ENCODE data around the gene NPC1L1.
A peak's percentile ranks its signal among the peaks of the same experiment; 100 is the strongest.

The NPC1L1 gene

DNA sequence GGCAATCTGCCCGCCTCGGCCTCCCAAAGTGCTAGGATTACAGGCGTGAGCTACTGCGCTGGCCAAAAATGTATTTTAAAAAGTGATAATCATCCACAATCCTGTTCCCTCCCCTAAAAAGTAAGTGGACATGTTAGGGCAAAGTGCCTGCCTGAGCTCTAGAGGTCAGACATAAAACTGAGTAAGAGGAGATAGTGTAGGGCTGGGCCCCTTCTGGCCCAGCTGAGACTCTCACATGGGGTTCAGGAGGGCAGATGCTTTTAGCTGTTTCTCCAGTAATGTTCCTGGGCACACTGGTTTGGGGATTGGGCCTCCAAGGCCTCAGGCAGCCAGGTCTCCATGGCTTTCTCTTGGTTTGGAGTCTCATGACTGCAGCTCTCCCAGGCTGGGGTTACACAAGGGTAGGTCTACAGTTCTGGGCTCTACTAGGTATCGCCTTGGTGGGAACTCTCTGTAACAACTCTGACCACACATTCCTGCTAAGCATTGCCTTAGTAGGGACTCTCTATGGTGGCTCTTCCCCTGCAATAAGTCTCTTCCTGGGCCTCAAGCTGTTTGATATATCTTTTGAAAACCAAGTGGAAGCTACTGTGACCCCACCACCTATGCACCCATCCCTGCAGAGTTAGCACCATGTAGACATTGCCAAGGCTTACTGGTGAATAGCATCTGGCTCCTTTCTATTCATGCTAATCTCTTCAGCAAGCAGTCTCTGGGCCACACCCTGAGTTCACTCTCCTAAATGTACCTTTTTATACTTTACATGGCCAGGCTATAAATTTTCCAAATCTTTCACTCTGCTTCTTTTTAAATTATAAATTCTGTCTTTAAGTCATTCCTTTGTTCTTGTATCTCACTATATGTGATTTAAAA lies 43.7 kb downstream of the NPC1L1 start:
- DNase-seq, result no peak

DNA sequence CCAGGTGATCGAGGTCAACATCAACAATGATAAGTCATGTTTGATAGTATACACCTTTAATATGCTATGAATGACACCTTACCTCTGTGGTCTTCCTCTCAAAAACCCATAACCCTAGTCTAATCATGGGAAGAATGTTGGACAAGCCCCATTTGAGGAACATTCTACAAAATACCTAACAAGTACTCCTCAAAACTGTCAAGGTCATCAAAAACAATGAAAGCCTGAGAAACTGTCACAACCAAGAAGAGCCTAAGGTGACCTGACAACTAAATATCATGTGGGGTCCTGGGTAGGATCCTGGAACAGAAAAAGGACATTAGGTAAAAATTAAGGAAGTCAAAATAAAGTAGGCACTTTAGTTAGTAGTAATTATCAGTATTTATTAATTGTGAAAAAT lies 44.7 kb downstream of the NPC1L1 start:
- no peak for DNase-seq

DNA sequence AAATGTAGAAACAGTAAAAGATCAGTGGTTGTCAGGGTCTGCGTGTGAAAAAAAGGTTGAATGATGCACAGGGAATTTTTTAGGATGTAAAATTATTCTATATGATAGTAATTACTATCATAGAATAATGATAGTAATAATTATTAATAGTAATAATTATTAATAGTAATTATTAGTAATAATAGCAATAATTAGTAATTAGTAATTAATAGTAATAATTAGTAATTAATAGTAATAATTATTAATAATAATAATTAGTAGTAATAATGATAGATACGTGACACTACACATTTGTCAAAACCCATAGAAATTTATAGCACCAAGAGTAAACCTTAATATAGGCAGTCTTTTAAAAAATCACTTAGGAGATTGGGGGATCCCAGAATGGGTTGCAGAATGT lies 46.2 kb downstream of the NPC1L1 start:
- no peak for DNase-seq

DNA sequence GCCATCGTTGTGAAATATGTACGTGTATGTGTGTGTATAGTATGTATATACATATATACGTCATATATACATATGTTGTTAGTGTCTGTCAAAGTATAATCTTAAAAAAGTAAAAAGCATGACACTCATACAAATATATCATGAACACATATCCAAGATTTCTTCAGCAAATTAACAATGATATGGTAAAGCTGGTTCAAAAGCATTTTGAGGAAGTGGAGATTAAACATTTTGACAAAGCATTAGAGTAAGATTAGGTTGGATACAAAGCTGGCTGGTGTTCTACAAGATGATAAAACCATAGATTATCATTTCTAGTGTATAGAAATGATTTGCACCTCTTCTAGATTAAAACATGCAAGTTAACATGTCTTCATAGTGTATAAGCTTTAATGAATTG lies 49.9 kb downstream of the NPC1L1 start:
- no peak for DNase-seq

GRCh38 chr7:44490351-44491200 lies 50.6 kb downstream of the NPC1L1 start, which contains the start of gene NUDCD3:
Gene NUDCD3 (minus strand): TSS chr7:44490658. CDS start chr7:44490600, 58 bp downstream.
- peak; percentile 79 for DNase-seq

DNA sequence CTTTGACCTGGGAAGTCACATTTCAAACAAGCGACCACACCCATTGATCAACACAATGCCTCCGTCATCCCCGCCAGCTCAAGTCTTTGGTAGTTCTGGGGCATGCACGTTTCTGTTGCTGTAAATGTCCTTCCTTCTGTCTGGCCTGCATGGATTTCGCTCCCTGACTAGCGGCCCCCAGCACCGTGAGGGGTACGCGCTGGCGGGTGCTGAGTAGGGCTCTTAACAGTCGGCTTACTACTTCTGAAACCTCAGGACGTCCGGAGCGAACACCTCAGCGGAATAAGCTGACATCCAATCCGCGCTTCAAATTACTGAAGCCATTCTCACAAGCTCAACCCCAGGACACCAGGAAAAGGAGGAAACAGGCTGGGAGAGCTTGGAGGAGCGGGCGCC lies 51.2 kb downstream of the NPC1L1 start:
- no peak for DNase-seq

DNA sequence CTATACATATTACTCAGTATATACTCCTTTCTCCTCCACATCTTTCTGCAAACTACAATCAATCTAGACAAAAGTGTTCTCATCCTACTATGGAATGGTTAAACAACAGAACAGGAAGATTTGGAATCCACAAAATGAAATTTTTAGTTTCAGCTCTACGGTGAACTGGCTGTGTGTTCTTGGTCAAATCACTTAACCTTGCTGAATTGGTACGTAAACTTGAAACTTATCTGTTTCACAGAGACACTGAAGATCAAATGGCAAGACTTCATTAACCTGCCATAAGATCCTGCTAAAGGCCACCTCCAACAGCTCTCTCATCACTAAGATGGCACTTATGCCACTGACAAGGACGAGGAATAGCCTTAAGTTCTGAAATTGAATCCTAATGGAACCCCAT lies 52.2 kb downstream of the NPC1L1 start:
- DNase-seq, result no peak

DNA sequence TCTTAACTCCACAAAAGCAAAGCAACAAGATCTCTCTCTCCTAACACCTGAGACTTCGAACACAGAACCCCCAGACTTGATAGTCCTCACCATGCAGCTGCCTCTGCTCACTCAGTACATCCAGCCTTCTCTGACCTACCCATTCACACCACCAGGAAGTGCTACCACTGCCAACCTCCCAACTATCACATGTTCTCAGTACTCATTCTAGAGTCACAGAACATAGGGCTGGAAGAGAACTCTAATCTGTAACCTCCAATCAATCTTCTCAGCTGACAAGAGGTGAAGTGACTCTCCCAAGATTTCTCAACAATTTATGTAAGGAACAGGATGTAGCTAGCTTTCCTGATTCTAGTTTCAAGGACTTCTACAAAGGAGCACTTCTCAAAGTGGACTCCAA lies 54.4 kb downstream of the NPC1L1 start:
- DNase-seq, result peak; percentile 40

GRCh38 chr7:44486001-44486400 lies 55.1 kb downstream of the NPC1L1 start:
- DNase-seq, result no peak

DNA sequence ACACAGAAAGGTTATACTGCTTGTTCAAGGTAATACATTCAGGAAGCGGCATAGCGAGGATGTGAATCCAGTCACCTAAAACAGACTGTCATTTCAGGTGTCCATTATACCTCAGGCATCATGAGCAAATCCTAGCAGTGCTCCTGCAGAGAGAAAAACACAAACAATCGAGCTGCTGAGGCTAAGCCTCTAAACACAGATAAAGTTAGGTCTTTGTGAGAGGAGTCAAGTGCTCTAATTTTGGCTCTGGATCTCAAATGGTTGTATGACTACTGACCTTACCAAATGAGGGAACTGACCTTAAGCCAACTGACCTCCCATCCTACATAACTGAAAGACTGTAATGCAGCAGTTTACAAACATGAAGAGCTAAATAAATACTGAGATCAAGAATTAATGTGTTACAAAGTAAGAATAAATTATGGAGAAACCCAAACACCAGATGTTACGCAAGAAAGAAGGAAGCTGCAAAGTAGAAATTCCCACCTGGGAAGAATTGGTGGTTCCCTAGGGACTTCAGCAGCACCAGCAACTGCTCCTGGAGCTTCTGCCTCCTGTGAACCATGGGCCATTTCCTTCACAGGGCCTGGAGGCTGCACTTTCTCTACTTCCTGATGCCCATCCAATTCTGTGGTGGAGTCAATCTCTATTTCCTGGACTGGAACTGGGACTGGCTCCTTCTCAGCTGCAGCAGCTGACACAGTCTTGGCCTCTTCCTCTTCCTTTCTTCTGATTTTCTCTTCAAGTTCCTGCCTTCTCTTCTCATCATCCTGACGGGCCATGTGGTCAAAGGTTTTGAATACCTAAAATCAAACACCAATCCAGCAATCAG lies 56.4 kb downstream of the NPC1L1 start:
- peak; percentile 56 for DNase-seq

DNA sequence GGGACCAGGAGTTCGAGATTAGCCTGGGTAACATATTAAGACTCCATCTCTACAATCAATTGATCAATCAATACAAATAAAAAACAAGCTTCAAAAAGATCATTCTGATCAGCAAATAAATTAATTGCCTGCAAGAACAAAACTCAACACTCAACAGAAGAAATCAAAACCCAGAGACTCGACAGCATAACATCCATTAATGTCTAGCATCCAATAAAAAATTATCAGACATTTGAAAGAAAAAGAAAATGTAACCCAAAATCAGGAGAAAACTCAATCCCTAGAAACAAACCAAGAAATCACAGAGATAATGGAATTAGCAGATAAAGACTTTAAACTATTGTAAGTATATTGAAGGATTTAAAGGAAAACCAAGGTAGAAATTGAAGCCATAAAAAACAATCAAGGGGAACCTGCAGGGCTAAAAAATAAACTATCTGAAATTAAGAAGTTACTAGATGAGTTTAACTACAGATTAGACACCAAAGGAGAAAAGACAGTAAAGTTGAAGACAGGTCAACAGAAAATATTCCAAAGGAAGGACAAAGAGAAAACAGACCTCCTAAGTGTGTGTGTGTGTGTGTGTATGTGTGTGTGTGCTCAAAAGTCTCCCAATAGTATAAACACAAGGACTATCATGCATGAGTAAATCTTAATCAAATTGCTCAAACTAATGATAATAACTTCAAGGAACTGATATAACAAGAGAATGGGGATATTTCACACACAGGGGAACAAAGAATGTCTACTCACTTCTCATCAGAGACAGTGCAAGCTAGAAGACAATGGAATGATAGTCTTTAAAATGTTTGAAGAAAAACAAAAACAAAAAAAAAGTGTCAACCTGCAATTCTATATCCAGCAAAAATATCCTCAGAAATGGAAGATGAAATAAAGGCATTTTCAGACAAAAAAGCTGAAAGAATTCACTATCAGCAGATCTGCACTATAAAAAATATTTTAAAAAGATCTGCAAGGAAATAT lies 58.3 kb downstream of the NPC1L1 start:
- no peak for DNase-seq

GRCh38 chr7:44477938-44478337 lies 63.2 kb downstream of the NPC1L1 start:
- DNase-seq, result no peak

- DNase-seq, result peak; percentile 89
Observed at GRCh38 chr7:44477063-44477830, 63.9 kb downstream of the NPC1L1 start.

GRCh38 chr7:44476313-44476712 lies 64.8 kb downstream of the NPC1L1 start:
- no peak for DNase-seq

DNA sequence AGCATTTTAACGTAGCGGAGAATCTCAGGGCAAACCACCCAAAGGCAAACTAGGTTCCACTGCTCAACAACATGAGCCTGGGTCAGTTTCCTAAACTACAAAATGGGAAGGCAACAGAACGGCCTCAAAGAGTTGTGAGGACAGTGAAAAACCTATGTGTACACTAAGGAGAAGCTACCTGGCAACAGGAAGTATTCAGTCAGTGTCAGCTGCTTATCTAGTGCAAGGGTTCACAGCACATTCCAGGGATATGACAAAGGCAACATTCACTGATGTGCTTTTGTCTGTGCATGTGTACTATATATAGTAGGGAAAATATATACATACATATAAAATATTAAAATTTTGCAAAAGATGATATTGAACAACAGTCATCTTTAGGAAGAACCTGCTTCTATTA lies 67.8 kb downstream of the NPC1L1 start:
- no peak for DNase-seq

DNA sequence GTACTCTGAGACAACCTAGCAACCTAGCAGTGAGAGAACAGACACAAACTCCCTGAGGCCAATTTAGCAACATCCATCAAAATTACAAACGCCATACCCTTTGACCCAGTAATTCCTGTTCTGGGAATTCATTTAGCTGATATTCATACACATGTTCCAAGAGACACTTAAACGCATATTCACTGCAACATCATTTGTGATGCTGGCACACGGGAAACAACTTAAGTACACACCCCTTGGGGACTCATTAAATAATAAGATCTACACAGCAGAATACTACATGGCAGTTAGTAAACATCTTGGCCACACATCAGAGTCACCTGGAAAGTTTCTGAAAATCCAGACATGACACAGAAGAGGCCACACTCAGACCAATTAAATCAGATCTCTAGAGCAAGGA lies 68.3 kb downstream of the NPC1L1 start:
- no peak for DNase-seq

- DNase-seq, result no peak
Observed at GRCh38 chr7:44471850-44472249, 69.3 kb downstream of the NPC1L1 start.

DNA sequence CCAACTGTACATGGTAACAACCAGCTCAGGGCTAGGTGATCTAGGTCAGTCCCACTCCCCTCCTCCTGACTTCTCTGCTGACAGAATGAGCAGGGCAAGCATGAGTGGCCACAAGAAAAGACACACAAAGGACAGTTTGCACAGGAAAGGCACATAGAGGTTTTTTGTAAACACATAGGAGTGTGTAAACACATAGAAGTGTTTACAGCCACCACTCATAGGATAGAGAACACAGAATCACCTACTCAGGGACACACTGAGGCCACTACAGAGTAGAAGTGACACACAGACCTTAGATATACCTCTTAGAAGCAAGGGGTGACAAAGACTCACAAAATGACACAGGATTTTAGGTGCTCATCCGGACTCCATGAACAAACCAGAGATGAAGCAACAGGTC lies 69.7 kb downstream of the NPC1L1 start:
- DNase-seq, result no peak

DNA sequence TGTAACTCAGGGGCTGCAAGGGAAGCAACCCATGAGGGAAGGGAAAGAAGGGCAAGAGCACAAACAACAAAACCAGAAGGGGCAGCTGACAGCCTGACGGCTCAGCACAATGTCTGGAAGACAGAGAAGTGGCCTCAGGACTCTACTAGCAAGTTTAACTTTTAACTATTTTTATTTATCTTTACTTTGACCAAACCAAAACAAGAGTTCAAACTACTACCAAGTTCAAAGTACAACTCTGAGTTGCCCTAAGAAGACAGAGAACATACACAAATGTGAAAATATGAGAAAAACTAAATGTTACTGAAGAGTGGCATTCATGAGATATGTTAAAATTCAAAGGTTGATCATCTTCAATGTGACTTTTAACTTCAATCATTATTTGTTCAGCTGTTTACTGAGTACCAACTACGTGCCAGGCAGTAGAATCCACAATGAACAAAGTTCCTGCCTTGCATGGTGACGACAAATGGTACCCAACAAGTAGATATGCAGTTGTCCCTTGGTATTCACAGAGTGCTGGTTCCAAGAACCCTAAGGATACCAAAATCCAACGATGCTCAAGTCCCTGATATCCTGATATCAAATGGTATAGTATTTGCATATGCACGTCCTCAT lies 70.4 kb downstream of the NPC1L1 start:
- DNase-seq, result no peak

DNA sequence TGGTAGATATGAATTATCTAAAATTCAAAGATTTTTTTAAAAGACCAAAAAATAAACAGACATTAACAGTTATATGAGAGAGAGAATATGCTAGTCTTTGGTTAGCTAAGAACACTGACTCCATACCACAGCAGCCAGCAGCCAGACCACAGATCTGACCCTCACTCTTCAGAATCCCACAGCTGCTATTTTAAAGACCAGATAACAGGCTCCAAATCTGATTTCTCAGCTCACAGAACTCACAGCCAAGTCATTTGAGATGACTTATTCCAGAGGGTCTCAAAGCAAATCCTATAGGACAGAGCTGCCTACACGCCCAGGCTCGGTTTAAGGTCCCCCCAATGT lies 71.0 kb downstream of the NPC1L1 start:
- DNase-seq, result no peak
